Measurements from ENCODE around the gene KCNH5.
A peak's percentile ranks its signal among the peaks of the same experiment; 100 is the strongest.
"Not testable (repeated sequence)": the region's sequence is repeated elsewhere in the genome, so short reads cannot be mapped to it uniquely, and the experiment has no call there.

Gene KCNH5

DNA sequence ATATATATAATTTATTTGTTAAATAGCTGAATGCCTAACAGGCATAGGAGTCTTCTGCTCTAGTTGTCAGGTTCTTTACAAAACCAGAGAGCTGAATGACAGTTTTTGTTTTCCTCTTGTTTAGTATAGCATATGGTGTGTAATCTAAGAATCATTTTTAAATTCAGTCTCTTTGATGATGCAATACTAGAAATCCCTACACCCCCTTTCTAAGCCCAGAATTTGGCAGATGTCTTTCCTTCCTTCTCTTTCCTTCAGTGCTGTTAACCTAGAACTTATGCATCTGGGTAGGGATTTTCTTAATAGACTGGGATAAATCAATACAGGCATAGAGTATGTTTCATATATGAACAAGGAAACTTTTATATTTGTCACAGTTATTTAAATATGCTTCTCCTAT lies 198.1 kb downstream of the KCNH5 start:
- no peak for TF ChIP-seq CTCF (conservative IDR thresholded peaks at IDR 0.05)
- no peak overlapping the region for H3K27ac ChIP-seq

DNA sequence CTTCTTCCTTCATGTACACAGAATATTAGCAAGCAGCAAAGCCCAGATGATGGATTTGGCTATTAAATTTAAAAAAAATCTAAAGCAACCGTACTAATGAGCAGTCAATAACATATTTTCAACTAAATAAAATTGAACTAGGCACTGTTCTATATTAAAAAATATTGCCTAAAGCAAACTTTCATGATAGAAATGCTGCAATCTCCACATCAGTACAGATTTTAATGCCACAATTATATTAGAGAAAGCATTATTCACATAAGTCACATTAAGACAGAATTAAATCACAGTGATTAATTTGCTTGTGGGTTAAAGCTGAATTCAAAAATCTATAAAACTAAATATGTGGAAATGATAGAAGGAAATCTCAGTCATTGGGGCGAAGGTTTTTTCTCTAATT lies 200.7 kb downstream of the KCNH5 start:
- TF ChIP-seq CTCF (conservative IDR thresholded peaks at IDR 0.05), result no peak
- H3K27ac ChIP-seq, result no peak overlapping the region

DNA sequence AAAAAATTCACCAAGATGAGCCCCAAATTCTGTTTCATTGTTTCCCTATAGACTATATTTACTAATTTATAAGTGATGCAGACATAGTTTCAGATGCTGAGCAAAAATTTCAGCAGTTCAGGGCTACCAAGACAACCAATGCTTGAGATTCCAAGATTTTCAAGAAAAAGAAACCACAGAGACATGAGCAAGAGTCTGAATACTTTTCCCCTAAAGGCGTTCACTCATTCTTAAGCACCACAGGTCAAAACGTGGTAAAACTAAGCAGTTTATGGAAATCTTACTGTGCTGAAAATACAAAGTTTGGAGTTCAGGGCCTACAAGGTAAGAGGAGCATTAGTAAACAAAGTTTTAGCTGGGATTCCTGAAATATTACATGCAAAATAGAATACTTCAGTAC lies 221.2 kb downstream of the KCNH5 start:
- TF ChIP-seq CTCF (conservative IDR thresholded peaks at IDR 0.05), result no peak
- H3K27ac ChIP-seq, result no peak overlapping the region

- no peak overlapping the region for H3K27ac ChIP-seq
- TF ChIP-seq CTCF (conservative IDR thresholded peaks at IDR 0.05), result no peak
Measured at GRCh38 chr14:62819931-62820330, 225.3 kb downstream of the KCNH5 start.

DNA sequence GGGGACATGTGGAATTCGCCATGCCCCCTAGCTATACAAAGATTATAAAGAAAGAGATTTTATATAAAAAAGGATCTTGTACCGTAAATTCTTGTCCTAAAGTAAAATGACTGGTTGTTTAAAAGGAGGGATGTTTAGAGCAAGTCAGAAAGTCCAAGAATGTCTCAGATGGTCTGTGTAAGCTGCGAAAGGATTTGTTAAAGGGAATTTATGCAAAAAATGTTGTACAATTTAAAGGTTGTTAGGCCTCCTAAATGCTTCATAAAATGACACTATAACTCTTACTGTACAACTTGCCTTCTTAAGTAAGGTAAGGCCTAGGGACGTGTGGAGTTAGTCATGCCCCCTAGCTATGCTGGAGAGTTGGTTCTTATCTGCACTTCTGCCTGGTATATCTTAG lies 237.6 kb downstream of the KCNH5 start:
- H3K27ac ChIP-seq, result no peak overlapping the region
- TF ChIP-seq CTCF (conservative IDR thresholded peaks at IDR 0.05), result no peak

DNA sequence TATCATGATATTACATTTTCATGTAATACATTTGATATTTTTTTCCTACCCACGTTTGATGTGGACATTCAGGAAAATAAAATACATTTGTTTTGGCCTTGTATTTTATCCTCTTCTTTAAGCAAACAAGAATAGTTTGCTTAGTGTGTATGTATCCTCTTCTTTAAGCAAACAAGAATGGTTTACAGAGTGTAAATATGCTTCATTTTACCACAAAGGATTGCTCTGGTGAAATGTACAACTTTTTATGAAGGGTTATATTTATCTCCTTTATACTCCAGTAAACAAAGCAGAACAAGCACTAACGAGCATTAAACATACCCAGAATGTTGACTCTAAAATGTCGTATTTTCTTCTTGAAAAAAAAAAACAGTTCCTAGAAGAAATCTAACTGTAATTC lies 244.7 kb downstream of the KCNH5 start:
- H3K27ac ChIP-seq, result peak overlapping the region; percentile 22; the same call in 1 of the 2 replicates
- TF ChIP-seq CTCF (conservative IDR thresholded peaks at IDR 0.05), result no peak

DNA sequence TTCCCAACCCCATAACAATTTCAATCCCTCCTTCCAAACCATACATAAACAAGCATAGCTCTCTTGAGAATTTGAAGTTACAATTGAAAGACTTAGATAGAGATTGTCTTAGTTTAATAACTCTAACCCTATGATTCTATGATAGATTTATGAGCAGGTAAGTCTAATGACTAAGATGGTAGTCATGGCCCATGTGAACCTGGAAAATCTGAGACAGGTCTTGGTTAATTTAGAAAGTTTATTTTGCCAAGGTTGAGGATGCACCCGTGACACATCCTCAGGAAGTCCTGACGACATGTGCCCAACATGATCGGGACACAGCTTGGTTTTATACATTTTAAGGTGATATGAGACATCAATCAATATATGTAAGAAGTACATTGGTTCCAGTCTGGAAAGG lies 248.8 kb downstream of the KCNH5 start:
- H3K27ac ChIP-seq, result no peak overlapping the region
- no peak for TF ChIP-seq CTCF (conservative IDR thresholded peaks at IDR 0.05)

DNA sequence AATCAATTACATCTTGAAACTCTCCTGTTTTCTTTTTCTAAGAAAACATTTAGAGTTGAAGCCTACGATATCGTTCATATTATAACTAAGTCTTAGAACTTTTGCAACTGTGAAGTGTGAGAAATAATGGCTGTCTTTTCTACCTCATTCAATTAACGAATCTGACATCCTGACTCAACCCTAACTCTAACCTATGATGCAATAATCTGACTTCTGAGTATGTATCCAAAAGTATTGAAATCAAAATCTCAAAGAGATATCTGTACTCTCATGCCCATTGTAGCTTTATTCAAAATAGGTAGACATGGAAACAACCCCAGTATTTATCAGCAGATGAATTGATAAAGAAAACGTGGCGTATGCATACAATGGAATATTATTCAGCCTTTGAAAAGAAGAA lies 252.7 kb downstream of the KCNH5 start:
- H3K27ac ChIP-seq, result no peak overlapping the region
- TF ChIP-seq CTCF (conservative IDR thresholded peaks at IDR 0.05), result no peak

DNA sequence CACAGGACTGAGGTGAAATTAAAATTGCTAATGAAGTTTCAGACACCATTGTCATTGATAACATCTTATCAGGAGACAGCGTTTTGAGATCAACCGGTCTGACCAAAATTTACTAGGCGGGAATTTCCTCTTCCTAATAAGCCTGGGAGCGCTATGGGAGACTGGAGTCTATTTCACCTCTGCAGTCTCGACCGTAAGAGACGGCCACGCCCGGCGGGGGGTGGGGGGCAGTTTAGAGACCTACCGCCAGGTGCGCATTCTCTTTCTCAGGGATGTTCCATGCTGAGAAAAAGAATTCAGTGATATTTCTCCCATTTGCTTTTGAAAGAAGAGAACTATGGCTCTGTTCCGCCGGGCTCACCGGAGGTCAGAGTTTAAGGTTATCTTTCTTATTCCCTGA lies 263.9 kb downstream of the KCNH5 start:
- H3K27ac ChIP-seq, result not testable (repeated sequence)

All from VCaP (cell line).